Stimulated activated CD8-positive, alpha-beta memory T cell treated with anti-CD3 and anti-CD28 coated beads, Interleukin-4, amount 100 ng/mL, for 24 hours (primary cell): ENCODE measurements around the gene MEGF6.
"Not testable (repeated sequence)": the region's sequence is repeated elsewhere in the genome, so short reads cannot be mapped to it uniquely, and the experiment has no call there.

Experiments used
- DNase-seq: peaks from one replicate; pipeline ENCODE4 v3.0.0-alpha.2; 2020; ENCODE audit warnings: low read depth

The MEGF6 gene

DNA sequence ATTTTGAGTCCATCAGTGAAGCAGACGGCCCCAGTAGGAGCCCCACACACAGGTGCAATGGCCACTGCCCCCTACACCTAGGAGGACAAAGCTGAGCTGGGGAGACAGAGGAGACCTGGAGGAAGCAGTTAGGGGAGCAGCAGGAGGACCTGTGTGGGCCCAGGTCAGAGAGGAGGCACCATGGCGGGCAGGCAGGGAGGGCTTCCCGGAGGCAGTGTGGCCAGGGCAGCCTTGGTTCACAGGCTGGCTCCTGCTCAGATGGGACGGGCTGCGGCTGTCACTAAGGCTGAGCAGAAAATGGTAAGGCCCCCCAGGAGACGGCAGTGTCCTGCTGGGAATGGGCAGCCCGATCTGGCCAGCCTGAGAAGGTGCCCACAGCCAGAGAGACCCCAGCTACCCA, 15.4 kb downstream of the MEGF6 start:
- DNase-seq = no peak

DNA sequence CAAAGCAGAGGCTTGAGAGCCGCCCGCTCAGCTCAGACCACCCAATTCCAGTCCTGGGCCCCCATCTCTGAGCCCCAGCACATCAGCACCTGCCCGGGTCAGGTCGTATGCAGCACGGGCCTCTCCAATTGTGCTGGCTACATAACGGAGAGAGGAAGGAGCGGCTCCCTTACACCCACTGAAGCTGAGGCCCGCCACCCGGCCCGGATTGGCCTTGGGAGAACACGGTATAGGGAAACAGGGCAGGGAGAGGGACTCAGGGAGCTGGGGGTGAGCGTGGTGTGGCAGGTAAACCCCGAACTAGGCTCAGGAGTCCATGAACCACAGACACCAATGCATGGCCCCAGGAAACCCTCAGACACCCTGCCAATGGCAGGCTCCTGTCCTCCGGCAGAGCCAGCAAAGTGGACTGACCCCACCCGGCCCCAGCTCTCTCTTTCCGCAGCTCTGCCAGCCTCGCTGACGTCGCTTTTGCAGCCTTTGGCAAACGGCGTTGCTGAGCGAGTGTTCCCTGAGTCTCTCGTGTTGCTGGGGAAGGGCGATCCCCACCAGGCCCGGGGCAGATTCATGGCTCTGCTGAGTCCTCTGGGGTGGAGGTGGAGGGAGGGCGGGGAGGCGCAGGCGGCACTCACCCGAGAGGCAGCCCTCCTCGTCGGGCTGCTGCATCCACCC, 16.5 kb downstream of the MEGF6 start:
- DNase-seq = no peak

DNA sequence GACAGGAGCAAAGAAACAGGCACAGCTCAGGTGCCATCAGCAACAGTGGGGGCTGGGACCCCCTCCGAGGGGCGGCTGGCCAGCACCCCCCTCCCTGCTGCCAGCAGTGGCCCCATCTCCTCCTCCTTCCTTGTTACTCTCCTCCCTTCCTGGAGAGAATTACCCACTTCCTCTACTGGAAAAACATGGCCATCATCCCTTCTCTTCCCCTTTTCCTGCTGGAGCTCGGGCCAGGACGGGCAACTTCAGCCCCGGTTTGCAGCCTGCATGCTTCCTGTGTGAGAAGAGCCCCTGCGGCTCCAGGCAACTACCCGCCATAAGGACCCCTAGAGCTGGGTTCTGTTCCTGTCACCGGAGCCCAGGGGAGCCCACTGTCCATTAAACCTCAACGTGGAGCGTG, 17.6 kb downstream of the MEGF6 start:
- DNase-seq = no peak

DNA sequence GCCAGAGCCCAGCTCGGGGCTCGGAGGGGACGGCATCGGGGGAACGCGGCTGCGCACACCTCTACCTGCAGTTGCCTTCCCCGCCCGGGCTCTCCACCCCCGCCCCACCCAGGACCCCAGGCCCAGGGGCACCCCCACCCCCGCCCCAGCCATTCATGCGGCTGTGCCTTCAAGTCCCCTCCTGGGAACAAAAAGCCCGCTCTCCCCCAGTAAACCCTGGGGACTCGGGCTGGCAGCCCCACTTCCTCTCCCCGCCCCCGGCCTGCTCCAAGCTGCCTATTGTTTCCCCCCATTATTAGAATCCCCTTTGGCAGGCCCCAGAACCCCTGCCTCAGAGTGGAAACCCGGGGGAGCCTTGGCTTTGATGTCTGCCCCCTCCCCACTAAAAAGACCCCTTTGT, 18.0 kb downstream of the MEGF6 start:
- DNase-seq = no peak

DNA sequence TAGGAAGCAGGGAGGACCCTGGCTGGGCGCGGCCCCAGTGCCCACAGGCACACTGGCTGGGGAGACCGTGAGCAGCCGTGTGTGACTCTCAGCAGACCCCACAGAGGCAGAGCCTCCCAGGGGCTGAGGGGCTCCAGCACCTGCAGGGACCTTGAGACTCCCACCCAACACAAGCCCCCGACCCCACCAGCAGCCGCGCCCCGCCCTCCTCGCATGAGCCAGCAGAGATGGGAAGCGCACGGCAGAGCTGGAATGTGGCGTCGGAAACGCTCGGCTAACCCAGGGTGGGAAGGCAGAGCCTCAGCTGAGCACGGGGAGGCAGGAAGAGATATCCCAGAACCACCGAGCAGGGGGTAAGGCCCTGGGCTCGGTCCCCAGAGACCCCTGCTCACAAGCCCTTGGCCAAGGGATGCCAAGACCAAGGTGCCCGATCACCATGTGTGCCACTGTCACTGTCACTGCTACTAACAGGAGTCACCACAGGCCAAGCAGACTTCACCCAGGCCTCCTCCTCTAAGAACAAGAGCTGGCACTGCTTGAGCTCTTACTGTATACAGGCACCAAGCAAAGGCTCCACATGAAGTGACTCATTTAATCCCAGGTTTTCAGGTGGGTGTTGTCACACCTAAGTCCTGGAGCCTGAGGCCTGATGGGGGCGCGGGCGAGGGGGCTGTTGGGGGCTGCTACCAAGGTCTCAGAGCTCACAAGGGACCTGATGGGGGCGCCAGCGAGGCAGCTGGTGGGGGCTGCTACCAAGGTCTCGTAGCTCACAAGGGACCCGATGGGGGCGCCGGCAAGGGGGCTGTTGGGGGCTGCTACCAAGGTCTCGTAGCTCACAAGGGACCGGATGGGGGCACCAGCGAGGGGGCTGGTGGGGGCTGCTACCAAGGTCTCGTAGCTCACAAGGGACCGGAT, 20.1 kb downstream of the MEGF6 start:
- no peak for DNase-seq

DNA sequence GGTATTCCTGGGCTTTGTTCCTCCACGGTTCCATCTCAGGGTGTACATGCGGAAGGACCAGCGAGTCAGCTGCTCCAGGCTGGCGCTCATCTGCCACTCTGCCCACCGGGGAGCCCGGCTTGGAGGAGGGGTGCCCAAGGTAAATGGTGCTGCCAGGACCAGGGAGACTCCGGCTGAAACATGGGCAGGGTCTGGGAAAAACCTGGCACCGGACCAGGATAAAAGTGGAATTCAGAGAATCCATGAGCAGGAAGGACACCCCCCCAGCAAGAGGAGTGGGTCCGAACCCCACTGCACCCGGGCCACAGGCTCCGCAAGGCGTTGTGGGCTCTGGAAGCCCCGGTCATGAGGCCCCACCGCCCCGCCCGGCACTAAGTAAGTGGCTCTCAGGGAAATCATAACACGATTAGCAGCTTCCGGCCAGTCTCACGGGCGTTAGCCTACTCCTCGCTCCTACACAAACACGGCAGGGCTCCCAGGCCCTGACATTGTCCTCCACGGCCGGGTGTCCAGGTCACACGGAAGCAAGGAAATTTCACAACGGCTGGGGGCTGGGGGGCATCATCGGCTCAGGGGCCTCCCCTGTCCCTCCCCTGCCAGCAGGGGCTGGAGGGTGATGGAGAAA, 21.1 kb downstream of the MEGF6 start:
- no peak for DNase-seq

DNA sequence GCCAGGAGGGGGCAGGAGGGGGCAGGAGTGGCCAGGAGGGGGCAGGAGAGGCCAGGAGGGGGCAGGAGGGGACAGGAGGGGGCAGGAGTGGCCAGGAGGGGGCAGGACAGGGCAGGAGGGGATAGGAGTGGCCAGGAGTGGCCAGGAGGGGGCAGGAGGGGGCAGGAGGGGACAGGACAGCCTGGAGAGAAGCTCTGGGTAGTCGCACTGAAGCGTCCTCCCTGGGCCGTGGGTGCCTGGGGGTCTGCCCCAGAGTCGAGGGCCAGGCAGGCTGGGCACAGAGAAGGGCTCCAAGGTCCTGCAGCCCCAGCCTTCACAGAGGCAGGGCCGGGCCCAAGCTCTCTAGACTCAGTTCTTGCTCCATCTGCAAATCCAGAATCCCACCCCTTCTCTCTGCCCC, 22.9 kb downstream of the MEGF6 start:
- no peak for DNase-seq

DNA sequence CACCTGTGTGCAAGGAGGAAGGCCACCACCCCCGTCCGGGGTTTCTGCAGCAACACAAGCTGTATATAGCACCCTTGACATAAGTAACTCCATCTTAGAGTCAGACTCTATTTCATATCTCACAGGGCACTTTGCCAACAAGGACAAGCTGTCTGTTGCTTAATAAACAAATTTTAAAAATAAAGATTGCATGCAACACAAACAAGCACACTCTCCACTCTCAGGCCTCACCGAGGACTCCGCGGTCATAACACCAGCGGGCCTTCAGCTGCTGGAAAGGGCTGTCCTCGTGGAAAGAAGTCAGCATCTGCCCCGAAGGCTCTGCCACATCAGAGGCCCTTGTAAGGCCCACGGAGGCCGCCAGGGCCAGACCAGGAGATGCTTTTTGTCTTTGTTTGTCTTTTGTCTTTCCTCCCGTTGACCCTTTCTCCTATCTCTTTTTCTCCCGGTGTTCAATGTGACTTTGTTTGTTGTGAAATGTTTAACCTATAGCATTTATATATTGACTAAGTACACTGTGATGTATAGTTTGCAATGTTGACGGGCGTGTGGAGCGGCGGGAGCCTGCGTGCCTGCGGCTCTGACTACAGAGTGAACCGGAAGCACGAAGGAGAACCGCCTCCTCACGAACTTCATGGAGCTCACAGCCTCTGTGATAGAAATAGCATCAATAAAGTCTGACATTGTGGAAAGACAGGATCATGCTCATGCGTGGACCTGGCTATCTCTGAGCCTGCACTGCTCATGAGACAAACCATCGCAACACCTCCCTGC, 24.1 kb downstream of the MEGF6 start:
- no peak for DNase-seq

DNA sequence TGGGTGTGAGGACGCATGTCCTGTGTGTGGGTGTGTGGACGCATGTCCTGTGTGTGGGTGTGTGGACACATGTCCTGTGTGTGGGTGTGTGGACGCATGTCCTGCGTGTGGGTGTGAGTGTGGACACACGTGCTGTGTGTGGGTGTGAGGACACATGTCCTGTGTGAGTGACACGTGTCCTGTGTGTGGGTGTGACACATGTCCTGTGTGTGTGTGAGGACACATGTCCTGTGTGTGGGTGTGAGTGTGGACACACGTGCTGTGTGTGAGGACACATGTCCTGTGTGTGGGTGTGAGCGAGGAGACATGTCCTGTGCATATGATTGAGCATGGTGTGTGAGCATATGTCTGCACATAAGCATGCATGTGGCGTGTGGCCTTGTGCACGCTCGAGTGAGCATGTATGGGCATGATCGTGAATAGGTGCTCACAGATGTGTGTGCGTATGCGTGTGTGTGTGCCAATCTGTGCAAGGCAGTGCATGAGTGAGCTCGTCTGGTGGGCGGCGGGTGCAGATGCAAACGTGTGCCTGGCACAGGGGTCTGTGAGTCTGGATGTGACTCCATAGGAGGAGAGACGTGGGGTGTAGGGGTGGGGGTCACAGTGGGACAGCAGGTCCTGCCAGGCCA, 25.3 kb downstream of the MEGF6 start:
- DNase-seq = no peak

DNA sequence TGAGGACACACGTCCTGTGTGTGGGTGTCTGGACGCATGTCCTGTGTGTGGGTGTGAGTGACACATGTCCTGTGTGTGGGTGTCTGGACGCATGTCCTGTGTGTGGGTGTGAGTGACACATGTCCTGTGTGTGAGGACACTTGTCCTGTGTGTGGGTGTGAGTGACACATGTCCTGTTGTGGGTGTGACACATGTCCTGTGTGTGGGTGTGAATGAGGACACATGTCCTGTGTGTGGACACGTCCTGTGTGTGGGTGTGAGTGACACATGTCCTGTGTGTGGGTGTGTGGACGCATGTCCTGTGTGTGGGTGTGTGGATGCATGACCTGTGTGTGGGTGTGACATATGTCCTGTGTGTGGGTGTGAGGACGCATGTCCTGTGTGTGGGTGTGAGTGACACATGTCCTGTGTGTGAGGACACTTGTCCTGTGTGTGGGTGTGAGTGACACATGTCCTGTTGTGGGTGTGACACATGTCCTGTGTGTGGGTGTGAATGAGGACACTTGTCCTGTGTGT, 25.9 kb downstream of the MEGF6 start:
- not testable (repeated sequence) for DNase-seq

DNA sequence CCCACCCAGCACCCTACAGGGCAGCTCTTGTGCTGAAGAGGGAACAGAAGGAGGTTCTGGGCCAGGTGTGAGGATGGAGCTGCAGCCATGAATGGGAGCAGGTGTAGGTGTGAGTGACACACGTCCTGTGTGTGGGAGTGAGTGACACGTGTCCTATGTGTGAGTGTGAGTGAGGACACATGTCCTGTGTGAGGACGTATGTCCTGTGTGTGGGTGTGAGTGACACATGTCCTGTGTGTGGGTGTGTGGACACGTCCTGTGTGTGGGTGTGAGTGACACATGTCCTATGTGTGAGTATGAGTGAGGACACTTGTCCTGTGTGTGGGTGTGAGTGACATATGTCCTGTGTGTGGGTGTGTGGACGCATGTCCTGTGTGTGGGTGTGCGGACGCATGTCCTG, 26.4 kb downstream of the MEGF6 start:
- no peak for DNase-seq

DNA sequence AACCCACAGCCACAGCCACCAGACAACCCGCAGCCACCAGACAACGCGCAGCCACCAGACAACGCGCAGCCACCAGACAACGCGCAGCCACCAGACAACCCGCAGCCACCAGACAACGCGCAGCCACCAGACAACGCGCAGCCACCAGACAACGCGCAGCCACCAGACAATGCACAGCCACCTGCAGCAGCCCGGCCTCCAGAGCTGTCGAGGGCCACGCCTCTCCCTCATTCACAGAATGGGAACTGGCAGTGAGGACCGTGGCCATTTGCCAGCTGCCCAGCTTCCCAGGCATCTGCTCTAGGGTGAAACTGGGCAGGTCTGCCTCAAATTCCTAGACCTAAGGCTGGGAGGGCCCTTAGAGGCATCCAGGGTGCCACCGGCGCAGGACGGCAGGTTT, 27.6 kb downstream of the MEGF6 start:
- not testable (repeated sequence) for DNase-seq

DNA sequence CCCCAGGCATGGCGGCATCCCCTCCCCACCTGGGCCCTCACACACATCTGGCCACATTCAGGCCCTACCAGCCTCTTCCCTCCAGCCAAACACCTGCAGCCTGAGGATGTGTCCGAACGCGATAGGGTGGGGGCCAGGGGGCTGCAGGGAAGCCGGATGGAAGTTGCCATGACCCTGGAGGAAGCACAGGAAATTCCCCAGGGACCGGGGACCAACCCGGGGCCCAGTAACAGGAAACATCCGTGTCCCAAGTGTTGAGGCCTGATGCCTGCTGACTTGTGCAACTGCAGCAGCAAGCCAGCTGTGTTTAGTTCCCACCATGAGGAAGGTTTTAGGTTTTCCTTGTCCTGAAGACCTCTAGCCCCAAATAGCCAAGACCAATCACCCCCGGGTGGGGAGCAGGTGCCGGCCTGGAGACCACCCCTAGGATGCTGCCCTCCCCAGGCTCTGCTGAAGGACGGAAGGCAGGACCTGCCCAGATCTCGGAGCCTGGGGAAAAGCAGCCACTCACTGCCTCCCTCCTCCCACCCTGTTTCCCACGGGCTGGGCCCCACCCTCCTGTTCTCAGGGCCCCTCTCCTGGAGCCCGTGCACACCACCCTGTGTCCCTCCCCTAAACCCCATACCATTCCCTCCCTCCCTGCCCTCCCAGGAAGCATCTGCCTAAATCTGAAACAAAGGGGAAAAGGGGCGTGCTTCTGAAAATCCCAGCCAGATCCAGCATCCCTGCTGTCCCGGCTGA, 29.8 kb downstream of the MEGF6 start:
- DNase-seq = no peak

DNA sequence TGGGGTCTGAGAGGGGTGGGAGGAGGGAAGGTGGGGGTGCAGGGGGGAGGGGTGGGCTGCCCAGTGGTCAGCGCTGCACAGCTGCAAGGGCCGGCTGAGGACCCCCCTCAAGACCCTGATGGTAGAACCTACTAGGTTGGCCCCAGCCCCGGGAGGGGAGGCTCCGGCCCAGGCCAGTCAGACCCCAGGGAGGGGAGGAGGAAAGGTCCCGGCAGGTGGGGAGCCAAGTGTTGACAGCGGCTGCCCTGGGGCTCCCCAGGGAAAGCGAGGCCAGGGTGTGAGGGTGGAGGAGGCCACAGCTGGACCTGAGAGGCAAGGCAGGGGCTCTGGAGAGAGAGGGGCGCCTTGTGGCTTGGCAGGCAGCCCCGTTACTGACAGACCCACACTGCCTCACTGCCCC, 31.1 kb downstream of the MEGF6 start:
- no peak for DNase-seq

DNA sequence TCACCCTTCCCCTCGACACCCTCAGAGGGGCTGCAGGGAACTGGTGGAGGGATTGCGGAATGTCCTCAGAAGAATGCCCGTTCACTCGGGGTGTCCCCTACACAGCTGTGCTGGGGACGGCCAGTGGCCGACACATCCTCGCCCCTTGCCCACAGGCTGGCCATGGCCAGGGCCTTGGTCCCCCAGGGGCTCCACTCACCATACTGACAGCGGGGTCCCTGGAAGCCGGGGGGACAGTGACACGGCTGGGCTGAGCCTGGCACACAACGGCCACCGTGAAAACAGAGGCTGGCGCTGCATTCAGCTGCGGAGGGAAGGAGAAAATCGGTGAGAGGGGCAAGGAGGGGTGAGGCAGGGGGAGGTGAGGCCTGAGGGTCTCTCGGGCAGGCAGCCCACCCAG, 31.7 kb downstream of the MEGF6 start:
- no peak for DNase-seq

DNA sequence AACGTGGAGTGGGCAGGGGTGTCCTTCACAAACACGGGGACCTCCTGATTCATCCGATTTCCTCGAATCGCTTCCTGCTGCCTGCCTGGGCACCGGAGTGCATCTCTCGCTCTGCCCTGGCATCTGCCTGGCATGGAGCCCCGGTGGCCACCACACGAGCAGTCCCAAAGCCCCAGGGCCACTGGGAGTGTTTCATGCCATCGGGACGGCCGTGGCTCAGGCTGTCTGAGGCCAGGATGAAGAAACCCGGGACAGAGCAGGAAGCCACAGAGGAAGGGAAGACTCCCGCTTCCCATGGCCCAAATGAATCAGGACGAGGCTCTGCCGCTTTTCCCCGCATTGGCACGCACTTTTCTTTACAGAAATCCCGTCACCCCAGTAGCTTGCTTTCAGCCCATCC, 32.4 kb downstream of the MEGF6 start:
- no peak for DNase-seq

DNA sequence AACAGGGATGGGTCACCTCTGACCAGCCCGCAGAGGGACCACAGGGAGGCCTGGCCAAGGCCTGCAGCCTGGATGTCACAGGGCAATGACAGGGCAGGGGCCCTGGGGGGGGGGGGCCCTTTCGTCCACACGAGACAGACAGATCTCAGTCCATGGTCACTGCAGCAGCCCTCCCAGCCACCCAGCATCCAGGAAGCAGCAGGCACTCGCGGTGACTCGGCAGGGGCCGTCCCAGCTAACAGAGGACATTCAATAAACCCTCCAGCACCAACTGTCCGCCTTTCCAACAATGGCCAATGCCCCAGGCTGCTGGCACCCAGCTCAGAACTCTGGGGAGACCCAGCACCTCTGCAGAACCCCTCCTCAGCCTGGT, 32.9 kb downstream of the MEGF6 start:
- DNase-seq = no peak

DNA sequence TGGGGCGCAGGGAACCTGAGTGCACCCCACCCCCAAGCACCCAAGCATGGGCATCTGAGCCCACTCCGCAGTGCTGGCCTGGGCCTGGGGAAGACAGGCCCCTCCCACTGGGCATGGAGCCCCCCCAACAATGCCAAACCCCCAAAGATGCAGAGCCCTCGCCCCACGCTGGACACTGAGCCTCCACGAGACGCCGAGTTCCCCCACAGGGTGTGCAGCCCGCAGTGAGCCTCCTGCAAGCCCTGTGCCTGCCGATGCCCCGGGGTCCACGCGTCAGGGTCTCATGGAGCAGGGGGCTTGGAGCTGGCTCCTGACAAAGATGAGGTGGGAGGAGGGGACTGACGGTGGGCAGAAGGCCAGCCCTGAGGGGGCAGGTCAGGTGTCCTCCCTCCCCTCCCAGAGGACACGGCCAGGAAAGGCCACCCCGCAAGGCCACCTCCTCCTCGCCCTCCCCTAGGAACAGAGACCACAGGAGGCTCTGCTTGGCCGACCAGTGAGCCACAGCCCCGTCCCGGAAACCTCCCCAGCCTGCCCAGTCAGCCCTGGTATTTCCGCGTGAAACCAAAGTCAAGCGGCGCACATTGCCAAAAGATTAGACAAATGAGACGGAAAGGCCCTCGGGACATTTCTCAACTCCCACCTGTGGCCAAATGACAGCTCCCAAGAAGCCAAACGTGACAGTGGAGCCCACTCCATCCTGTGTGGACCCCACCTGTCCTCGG, 33.4 kb downstream of the MEGF6 start:
- no peak for DNase-seq

DNA sequence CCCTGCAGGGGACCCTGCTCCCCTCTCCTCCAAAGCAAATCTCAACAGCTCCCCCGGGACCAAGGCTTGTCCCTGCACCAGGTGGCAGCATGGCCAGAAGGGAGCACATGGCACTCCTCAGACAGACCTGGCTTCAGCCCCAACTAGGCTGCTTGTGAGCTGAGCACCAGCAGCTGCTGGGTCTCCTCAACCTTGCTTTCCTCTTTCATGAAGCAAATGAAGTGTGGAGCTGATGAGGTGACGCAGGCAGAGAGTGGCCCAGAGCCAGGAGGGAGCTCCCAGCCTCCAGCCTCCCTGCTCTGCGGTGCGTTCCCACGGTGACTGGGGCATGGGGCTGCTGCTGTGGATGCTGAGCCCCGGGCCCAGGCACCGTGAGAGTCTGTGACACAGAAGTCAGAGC, 34.0 kb downstream of the MEGF6 start:
- DNase-seq = no peak

DNA sequence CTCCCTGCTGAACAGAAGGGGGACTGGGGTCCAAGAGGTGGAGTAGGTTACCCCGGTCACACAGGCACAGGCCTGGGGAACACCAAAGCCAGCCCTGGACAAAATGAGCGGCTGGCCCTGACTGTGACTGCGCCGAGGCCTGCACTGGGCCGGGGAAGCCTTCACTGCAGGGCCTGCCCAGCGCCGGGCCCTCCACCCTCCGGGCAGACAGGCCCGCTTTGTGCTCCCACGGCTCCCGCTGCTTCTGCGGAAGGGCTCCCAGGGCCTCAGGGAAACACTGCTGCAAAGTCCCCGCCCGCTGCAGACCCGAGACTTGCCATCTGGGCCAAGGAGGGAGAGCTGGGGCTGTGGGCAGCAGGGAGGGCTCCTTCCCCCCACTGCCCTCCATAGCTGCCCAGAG, 35.3 kb downstream of the MEGF6 start:
- DNase-seq = no peak
